Measurements from ENCODE around the gene TMEM74B.

Gene TMEM74B

GRCh38 chr20:1207293-1207878, 22.6 kb upstream of the TMEM74B start:
- no peak for TF ChIP-seq CTCF (IDR thresholded peaks at IDR 0.05; ENCODE audit: extremely low read depth, missing control alignments)

GRCh38 chr20:1206366-1207148, 21.8 kb upstream of the TMEM74B start:
- TF ChIP-seq CTCF (IDR thresholded peaks at IDR 0.05; ENCODE audit: extremely low read depth, missing control alignments): no peak
- DNase-seq (ENCODE audit: low spot score): no peak

More at GRCh38 chr20:1207293-1207878, 22.6 kb upstream of the TMEM74B start:
- DNase-seq (ENCODE audit: low spot score): no peak

DNA sequence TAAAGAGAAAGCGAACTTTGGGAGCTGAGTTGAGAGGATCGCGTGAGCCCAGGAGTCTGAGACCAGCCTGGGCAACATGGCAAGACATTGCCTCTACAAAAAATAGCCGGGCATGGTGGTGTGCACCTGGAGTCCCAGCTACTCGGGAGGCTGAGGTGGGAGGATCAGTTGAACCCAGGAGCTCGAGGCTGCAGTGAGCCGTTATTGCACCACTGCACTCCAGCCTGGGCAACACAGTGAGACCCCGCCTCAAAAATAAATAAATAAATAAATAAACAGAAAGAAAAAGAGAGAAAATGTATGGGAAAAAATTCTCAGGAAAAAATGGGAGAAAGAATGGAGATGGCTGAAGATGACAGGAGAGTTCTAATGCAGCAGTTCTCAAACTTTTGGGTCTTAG, 21.0 kb upstream of the TMEM74B start:
- no peak for DNase-seq (ENCODE audit: low spot score)

GRCh38 chr20:1204576-1204975, 19.8 kb upstream of the TMEM74B start:
- no peak for DNase-seq (ENCODE audit: low spot score)
- TF ChIP-seq CTCF (IDR thresholded peaks at IDR 0.05; ENCODE audit: extremely low read depth, missing control alignments): no peak

More for the DNA sequence above, 21.0 kb upstream of the TMEM74B start:
- TF ChIP-seq CTCF (IDR thresholded peaks at IDR 0.05; ENCODE audit: extremely low read depth, missing control alignments): no peak

DNA sequence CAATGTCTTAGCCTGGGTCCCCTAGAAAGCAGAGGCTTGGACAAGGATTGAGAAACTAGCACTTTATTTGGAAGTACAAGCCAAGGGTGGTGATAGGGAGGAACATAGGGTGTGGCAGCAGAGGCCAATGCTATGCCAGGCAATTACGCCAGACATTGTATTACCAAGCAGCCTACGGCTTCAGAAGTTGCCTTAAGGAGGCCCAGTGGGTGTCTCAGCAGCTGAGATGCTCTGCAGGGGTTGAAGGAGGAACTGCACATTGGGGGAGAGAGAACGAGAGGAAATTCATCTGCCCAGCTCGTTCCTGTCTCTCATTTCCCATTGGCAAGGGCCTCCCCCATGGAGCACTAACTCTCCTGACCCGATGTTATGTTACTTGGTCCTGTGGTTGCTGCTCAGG, 19.3 kb upstream of the TMEM74B start:
- TF ChIP-seq CTCF (IDR thresholded peaks at IDR 0.05; ENCODE audit: extremely low read depth, missing control alignments): no peak

DNA sequence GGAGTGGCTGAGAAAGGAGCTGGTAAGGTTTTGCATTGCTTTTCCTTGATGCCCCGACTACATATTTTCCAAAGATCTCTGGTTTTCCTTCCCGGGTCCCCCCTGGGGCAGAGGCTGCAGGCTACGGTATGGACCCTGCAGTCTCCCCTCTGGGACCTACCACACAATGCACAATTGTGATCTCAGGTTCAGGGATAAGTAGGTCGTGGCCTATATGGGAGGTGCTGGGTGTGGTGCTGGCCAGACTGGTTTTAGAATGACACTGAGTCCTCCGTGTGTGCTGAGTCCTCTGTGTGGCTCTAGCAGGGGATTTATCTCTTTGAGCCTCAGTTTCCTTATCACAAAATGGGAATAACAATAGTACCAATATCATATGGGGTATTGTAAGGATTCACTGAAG, 18.8 kb upstream of the TMEM74B start:
- no peak for DNase-seq (ENCODE audit: low spot score)

More for the DNA sequence above, 19.3 kb upstream of the TMEM74B start:
- DNase-seq (ENCODE audit: low spot score): no peak

More for the DNA sequence above, 18.8 kb upstream of the TMEM74B start:
- no peak for TF ChIP-seq CTCF (IDR thresholded peaks at IDR 0.05; ENCODE audit: extremely low read depth, missing control alignments)
